Measurements from ENCODE around the gene MMP14. TPM values are rescaled to one million over a fixed set of nuclear protein-coding genes. Genes with fewer than 3 reads are reported as not detected.

MMP14 gene
- total RNA-seq, 1 experiment from 2014 or later = 10.5 TPM

- H3K36me3 Mint-ChIP-seq (ENCODE audit: insufficient read depth, unreplicated experiment) = no peaks in the 10 kb centered on the region
- intact Hi-C loops (cut with micrococcal nuclease; ENCODE audit: unreplicated experiment) = no loop called here
- BruUV-seq (replicated peaks) = no TSS peak
- no peaks in the 10 kb centered on the region for H3K27me3 Mint-ChIP-seq (ENCODE audit: unreplicated experiment)
- DNase-seq = no peak
- CTCF ChIA-PET = no interaction called here
- H3K4me1 Mint-ChIP-seq (ENCODE audit: low read depth, unreplicated experiment) = peaks cover 22% of the 10 kb centered on the region
- H3K27ac Mint-ChIP-seq (ENCODE audit: unreplicated experiment) = no peak overlapping the region
- H3K9me3 Mint-ChIP-seq (ENCODE audit: low read depth, unreplicated experiment) = no peaks in the 10 kb centered on the region
- no peak overlapping the region for H3K4me3 Mint-ChIP-seq (ENCODE audit: low read depth, unreplicated experiment)
- no peak for TF ChIP-seq CTCF (IDR thresholded peaks at IDR 0.05; ENCODE audit: unreplicated experiment)
These were observed 23.6 kb upstream of the MMP14 start for GRCh38 chr14:22812744-22813143.

GRCh38 chr14:22813145-22813544, 23.2 kb upstream of the MMP14 start:
- no peaks in the 10 kb centered on the region for H3K9me3 Mint-ChIP-seq (ENCODE audit: low read depth, unreplicated experiment)
- no TSS peak for BruUV-seq (replicated peaks)
- H3K27me3 Mint-ChIP-seq (ENCODE audit: unreplicated experiment) = no peaks in the 10 kb centered on the region
- H3K36me3 Mint-ChIP-seq (ENCODE audit: insufficient read depth, unreplicated experiment) = no peaks in the 10 kb centered on the region
- no peak overlapping the region for H3K27ac Mint-ChIP-seq (ENCODE audit: unreplicated experiment)
- DNase-seq = no peak
- H3K4me3 Mint-ChIP-seq (ENCODE audit: low read depth, unreplicated experiment) = no peak overlapping the region
- intact Hi-C loops (cut with micrococcal nuclease; ENCODE audit: unreplicated experiment) = no loop called here
- CTCF ChIA-PET = no interaction called here
- TF ChIP-seq CTCF (IDR thresholded peaks at IDR 0.05; ENCODE audit: unreplicated experiment) = no peak
- H3K4me1 Mint-ChIP-seq (ENCODE audit: low read depth, unreplicated experiment) = peaks cover 23% of the 10 kb centered on the region

GRCh38 chr14:22814373-22814772, 22.0 kb upstream of the MMP14 start:
- Mint-ChIP-seq H3K4me1 (ENCODE audit: low read depth, unreplicated experiment) (peaks cover 33% of the 10 kb centered on the region), H3K4me3 (ENCODE audit: low read depth, unreplicated experiment) (no peak overlapping the region), H3K36me3 (ENCODE audit: insufficient read depth, unreplicated experiment) (peaks cover under 1% of the 10 kb centered on the region), H3K27me3 (ENCODE audit: unreplicated experiment) (no peaks in the 10 kb centered on the region), H3K9me3 (ENCODE audit: low read depth, unreplicated experiment) (no peaks in the 10 kb centered on the region), H3K27ac (ENCODE audit: unreplicated experiment) (no peak overlapping the region)
- intact Hi-C loops (cut with micrococcal nuclease; ENCODE audit: unreplicated experiment) = no loop called here
- CTCF ChIA-PET = no interaction called here
- no TSS peak for BruUV-seq (replicated peaks)
- no peak for DNase-seq
- no peak for TF ChIP-seq CTCF (IDR thresholded peaks at IDR 0.05; ENCODE audit: unreplicated experiment)

GRCh38 chr14:22814941-22815713, 21.3 kb upstream of the MMP14 start, which contains the start of gene SLC7A7:
TSS of gene SLC7A7 (minus strand) at chr14:22815435. CDS start at chr14:22813398, 2,037 bp downstream.
- no peaks in the 10 kb centered on the region for H3K27me3 Mint-ChIP-seq (ENCODE audit: unreplicated experiment)
- no peak for DNase-seq
- no TSS peak for BruUV-seq (replicated peaks)
- peak within 1 kb of the TSS; percentile 2 for H3K4me3 Mint-ChIP-seq (ENCODE audit: low read depth, unreplicated experiment)
- H3K9me3 Mint-ChIP-seq (ENCODE audit: low read depth, unreplicated experiment) = no peaks in the 10 kb centered on the region
- TF ChIP-seq CTCF (IDR thresholded peaks at IDR 0.05; ENCODE audit: unreplicated experiment) = no peak
- CTCF ChIA-PET = no interaction called here
- peaks cover 6% of the 10 kb centered on the region for H3K36me3 Mint-ChIP-seq (ENCODE audit: insufficient read depth, unreplicated experiment)
- intact Hi-C loops (cut with micrococcal nuclease; ENCODE audit: unreplicated experiment) = no loop called here
- no peak within 1 kb of the TSS for H3K27ac Mint-ChIP-seq (ENCODE audit: unreplicated experiment)
- H3K4me1 Mint-ChIP-seq (ENCODE audit: low read depth, unreplicated experiment) = peaks cover 40% of the 10 kb centered on the region
